A549 (cell line): ENCODE results near the gene CERS6. TPM values are rescaled to one million over a fixed set of nuclear protein-coding genes. Genes with fewer than 3 reads are reported as not detected.

Experiments
- ATAC-seq, 2 experiments: fragments of 200-7000 bp in 1 of 2; fragments of >200 bp in 1 of 2; cut with Nextera tagmentation in 1 of 2; cut with Tn5 transposase in 1 of 2; 3 replicates each; pipeline versions ENCODE4 v1.8.0 to v1.9.1; 2018 to 2020; ENCODE audit warnings: mild to moderate bottlenecking in 1 of 2, moderate library complexity in 1 of 2
- CTCF ChIA-PET: fragments of 300-600 bp; sonication (Branson Sonifier 250); formaldehyde crosslinking; extraction: SDS; loops from one replicate; lab custom pipeline; 2021; ENCODE audit warnings: antibody characterized with exemption, inconsistent platforms; lab: Yijun Ruan, JAX
- POLR2A ChIA-PET: fragments of 350-600 bp; formaldehyde crosslinking; extraction: SDS; loops from one replicate; lab custom pipeline; 2021; ENCODE audit warnings: antibody characterized with exemption, inconsistent platforms; lab: Yijun Ruan, JAX
- DNase-seq, 2 experiments: peaks; one replicate each; pipeline versions ENCODE4 v3.0.0 to v3.0.0-alpha.2; 2011 to 2016; ENCODE audit warnings: low read depth in 1 of 2, low spot score in 1 of 2
- FAIRE-seq: peaks from 2 replicates; lab custom pipeline; 2011; peaks lifted over from hg19 to GRCh38; lab: Jason Lieb, UNC
- H3K27ac ChIP-seq, 2 experiments: fragments of >200 bp; sonication (Bioruptor Twin); formaldehyde crosslinking; 3 replicates each; pipeline ENCODE4 v1.5.1; 2016 to 2017
- H3K4me1 ChIP-seq: fragments of >200 bp; sonication (Bioruptor Twin); formaldehyde crosslinking; 3 replicates; pipeline ENCODE4 v1.6.1; 2016
- H3K4me2 ChIP-seq: fragments of >200 bp; sonication (Bioruptor Twin); formaldehyde crosslinking; 3 replicates; pipeline ENCODE4 v1.6.1; 2016
- H3K4me3 ChIP-seq: fragments of >200 bp; sonication (Bioruptor Twin); formaldehyde crosslinking; 3 replicates; pipeline ENCODE4 v1.5.1; 2016
- H3K9me3 ChIP-seq: fragments of >200 bp; sonication (Bioruptor Twin); formaldehyde crosslinking; 3 replicates; pipeline ENCODE4 v1.6.1; 2016
- ATOH8 ChIP-seq: fragments of 250-450 bp; sonication (Bioruptor Pico); IDR thresholded peaks from 2 replicates; pipeline ENCODE4 v1.5.0; 2020; ENCODE audit warnings: low read depth, mild to moderate bottlenecking, moderate library complexity
- BCL3 ChIP-seq: fragments of >200 bp; sonication (Bioruptor Twin); formaldehyde crosslinking; IDR thresholded peaks from 3 replicates; pipeline ENCODE4 v1.6.1; 2016
- CBX8 ChIP-seq: fragments of 200-600 bp; sonication (generic); IDR thresholded peaks from 2 replicates; pipeline ENCODE4 v1.6.1; 2016
- CHD2 ChIP-seq: fragments of 150-350 bp; IDR thresholded peaks from 2 replicates; pipeline ENCODE4 v1.6.1; 2014; ENCODE audit warnings: low read length; ENCODE audit not compliant: partially characterized antibody
- EHF ChIP-seq: fragments of 250-450 bp; sonication (Bioruptor Pico); IDR thresholded peaks from 2 replicates; pipeline ENCODE4 v1.5.0; 2020; ENCODE audit warnings: mild to moderate bottlenecking
- EHMT2 ChIP-seq: fragments of 200-600 bp; sonication (generic); IDR thresholded peaks from 2 replicates; pipeline ENCODE4 v1.6.1; 2016; ENCODE audit warnings: antibody characterized with exemption, low read depth, mild to moderate bottlenecking, moderate library complexity
- EP300 ChIP-seq, 2 experiments: fragments of >200 bp; sonication (Bioruptor Twin); formaldehyde crosslinking; IDR thresholded peaks; 2 replicates in 1 of 2; 3 replicates in 1 of 2; pipeline ENCODE4 v1.6.1; 2016 to 2017
- FOSB ChIP-seq: fragments of 250-450 bp; sonication (Bioruptor Pico); IDR thresholded peaks from 2 replicates; pipeline ENCODE4 v1.5.0; 2020; ENCODE audit warnings: mild to moderate bottlenecking, moderate library complexity
- GATA3 ChIP-seq: IDR thresholded peaks from 2 replicates; pipeline ENCODE4 v1.6.1; 2012; ENCODE audit warnings: borderline replicate concordance
- HEYL ChIP-seq: fragments of 250-450 bp; sonication (Bioruptor Pico); IDR thresholded peaks from 2 replicates; pipeline ENCODE4 v1.8.0; 2021; ENCODE audit warnings: mild to moderate bottlenecking, moderate library complexity
- HMGXB4 ChIP-seq: fragments of 250-450 bp; sonication (Bioruptor Pico); IDR thresholded peaks from 2 replicates; pipeline ENCODE4 v1.5.0; 2021; ENCODE audit warnings: mild to moderate bottlenecking, moderate library complexity, borderline replicate concordance
- HOXA7 ChIP-seq: fragments of 250-450 bp; sonication (Bioruptor Pico); IDR thresholded peaks from 2 replicates; pipeline ENCODE4 v1.5.0; 2020; ENCODE audit warnings: mild to moderate bottlenecking, moderate library complexity
- MAX ChIP-seq: IDR thresholded peaks from 2 replicates; pipeline ENCODE4 v1.6.1; 2012
- MYC ChIP-seq: IDR thresholded peaks from 2 replicates; pipeline ENCODE4 v1.6.1; 2012; ENCODE audit warnings: mild to moderate bottlenecking, inconsistent platforms, low read length, improper control_type of control experiment, borderline replicate concordance
- NFE2L2 ChIP-seq: fragments of 150-350 bp; conservative IDR thresholded peaks from 2 replicates; pipeline ENCODE4 v1.6.1; 2014; ENCODE audit warnings: low read length
- PHF8 ChIP-seq: fragments of 200-600 bp; sonication (generic); IDR thresholded peaks from 2 replicates; pipeline ENCODE4 v1.6.1; 2016; ENCODE audit warnings: low read depth, mild to moderate bottlenecking, antibody characterized with exemption, moderate library complexity, borderline replicate concordance
- POLR2A ChIP-seq: IDR thresholded peaks from 2 replicates; pipeline ENCODE4 v1.6.1; 2012; ENCODE audit warnings: mild to moderate bottlenecking, low read length
- RCOR1 ChIP-seq: fragments of 150-350 bp; IDR thresholded peaks from 2 replicates; pipeline ENCODE4 v1.6.1; 2014; ENCODE audit warnings: antibody characterized with exemption, low read length, low read depth
- SMC3 ChIP-seq: fragments of >200 bp; sonication (Bioruptor Twin); formaldehyde crosslinking; IDR thresholded peaks from 3 replicates; pipeline ENCODE4 v1.6.1; 2018; ENCODE audit warnings: inconsistent platforms
- USF2 ChIP-seq: fragments of 450-650 bp; IDR thresholded peaks from 2 replicates; pipeline ENCODE4 v1.6.1; 2014; ENCODE audit warnings: antibody characterized with exemption
- ZC3H11A ChIP-seq: fragments of 450-650 bp; IDR thresholded peaks from 2 replicates; pipeline ENCODE4 v1.6.1; 2014; ENCODE audit warnings: antibody characterized with exemption, mild to moderate bottlenecking
- ZFP36 ChIP-seq: fragments of 450-650 bp; IDR thresholded peaks from 2 replicates; pipeline ENCODE4 v1.6.1; 2014; ENCODE audit warnings: borderline replicate concordance; ENCODE audit not compliant: partially characterized antibody
- ZSCAN20 ChIP-seq: fragments of 250-450 bp; sonication (Bioruptor Pico); IDR thresholded peaks from 2 replicates; pipeline ENCODE4 v1.8.0; 2022; ENCODE audit warnings: mild to moderate bottlenecking, moderate library complexity
- WGBS: methylation state at CpG from one replicate; pipeline ENCODE4 v1.1.6; 2017; ENCODE audit errors: missing lambda C conversion rate; 5-methylcytosine and 5-hydroxymethylcytosine counted together
- polyA plus RNA-seq, 4 experiments: library from polyadenylated mRNA; depleted of rRNA in 3 of 4; stranded (reverse); fragments of >200 nt; fragmentation: RNase III in 1 of 4; extraction: RNeasy Plus Mini Kit Qiagen cat#74134 plus additional on column Dnase treatment in 1 of 4; gene quantifications; 2 replicates in 3 of 4; 3 replicates in 1 of 4; pipeline ENCODE4 v1.2.3, GENCODE V29; 2011 to 2017

The CERS6 gene
- polyA plus RNA-seq, 2 of the 4 experiments (the other 2 are of a cell fraction): 12.0 to 16.9 TPM

GRCh38 chr2:168461942-168462331 lies 5.9 kb downstream of the CERS6 start:
- ChIA-PET CTCF (no interaction called here), POLR2A (no interaction called here)
- no peak overlapping the region for H3K4me3 ChIP-seq
- 68% methylated on average over 2 of the region's 2 CpGs for WGBS
- FAIRE-seq (no peak), ATAC-seq (no peak), DNase-seq (no peak)
- H3K9me3 ChIP-seq: no peaks in the 10 kb centered on the region
- no peak for TF ChIP-seq PHF8
- H3K4me1 ChIP-seq: peaks cover 33% of the 10 kb centered on the region
- no peak overlapping the region for H3K27ac ChIP-seq
- no peak overlapping the region for H3K4me2 ChIP-seq

- TF ChIP-seq CBX8 (no peak), GATA3 (no peak), ZC3H11A (no peak), HOXA7 (no peak), EP300 (IDR thresholded peaks at IDR 0.05) (no peak), SMC3 (no peak), FOSB (CRISPR knock-in tag) (no peak), MYC (no peak), EHF (no peak), NFE2L2 (no peak), ATOH8 (CRISPR knock-in tag) (no peak), PHF8 (no peak), MAX (no peak), BCL3 (no peak)
- Histone ChIP-seq H3K4me3 (no peak overlapping the region), H3K9me3 (no peaks in the 10 kb centered on the region), H3K27ac (no peak overlapping the region), H3K4me2 (no peak overlapping the region), H3K4me1 (peaks cover 35% of the 10 kb centered on the region)
- WGBS: 84% methylated on average over 2 of the region's 2 CpGs
- FAIRE-seq (no peak), DNase-seq (no peak), ATAC-seq (no peak)
- ChIA-PET POLR2A (no interaction called here), CTCF (no interaction called here)
Observed at GRCh38 chr2:168462543-168463045, 6.5 kb downstream of the CERS6 start.

GRCh38 chr2:168465594-168465993 lies 9.5 kb downstream of the CERS6 start:
- ATAC-seq: no peak
- no peak for DNase-seq
- no peak overlapping the region for H3K4me3 ChIP-seq
- H3K4me1 ChIP-seq: peaks cover 30% of the 10 kb centered on the region
- H3K27ac ChIP-seq: no peak overlapping the region
- H3K4me2 ChIP-seq: peak overlapping the region; percentile 46
- CTCF ChIA-PET: interaction anchor here (0.6 kb wide), 1 partner anchor 666 kb away, joined by 3 read pairs; no protein-coding TSS in a partner anchor
- TF ChIP-seq ZFP36: no peak
- no peak for TF ChIP-seq MAX
- TF ChIP-seq ZC3H11A: no peak
- TF ChIP-seq HEYL (CRISPR knock-in tag): no peak
- no peak for TF ChIP-seq USF2
- no peak for TF ChIP-seq HMGXB4 (CRISPR knock-in tag)
- no peak for TF ChIP-seq RCOR1
- TF ChIP-seq CBX8: no peak
- TF ChIP-seq ZSCAN20: no peak
- no peak for TF ChIP-seq GATA3
- TF ChIP-seq POLR2A: no peak
- no peak for TF ChIP-seq CHD2
- no peak for TF ChIP-seq EHMT2
- TF ChIP-seq, all 56 proteins: peak for 0
- no peaks in the 10 kb centered on the region for H3K9me3 ChIP-seq
- FAIRE-seq: no peak
- POLR2A ChIA-PET: no interaction called here
